Stimulated activated CD4-positive, alpha-beta T cell treated with anti-CD3 and anti-CD28 coated beads, Interleukin-15, amount 100 ng/mL, for 1 hour (primary cell): ENCODE results near the gene PCK1.

Experiments used
- DNase-seq, 2 donors: peaks; one replicate each; pipeline ENCODE4 v3.0.0-alpha.2; 2020; ENCODE audit warnings: low read depth in 1 of 2, low spot score in 1 of 2

PCK1 gene

DNA sequence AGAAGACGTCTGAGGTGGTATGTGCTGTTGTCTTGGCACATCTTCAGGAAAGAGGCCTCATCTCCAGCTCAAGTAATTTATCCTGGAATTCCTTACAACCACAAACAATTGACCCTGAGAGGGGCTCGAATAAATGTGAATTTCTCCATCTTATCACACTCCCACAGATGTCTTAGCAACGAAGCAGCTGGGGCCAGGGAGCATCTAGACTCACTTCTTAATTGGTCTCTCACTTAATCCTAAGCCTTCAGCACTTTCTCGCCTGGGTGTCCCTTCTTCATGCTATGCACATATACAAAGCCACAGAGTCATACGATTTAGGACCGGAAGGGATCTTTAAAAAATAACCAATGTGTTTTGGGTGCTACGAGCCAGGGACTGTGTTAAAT is 27.1 kb downstream of the PCK1 start:
- DNase-seq: no peak

DNA sequence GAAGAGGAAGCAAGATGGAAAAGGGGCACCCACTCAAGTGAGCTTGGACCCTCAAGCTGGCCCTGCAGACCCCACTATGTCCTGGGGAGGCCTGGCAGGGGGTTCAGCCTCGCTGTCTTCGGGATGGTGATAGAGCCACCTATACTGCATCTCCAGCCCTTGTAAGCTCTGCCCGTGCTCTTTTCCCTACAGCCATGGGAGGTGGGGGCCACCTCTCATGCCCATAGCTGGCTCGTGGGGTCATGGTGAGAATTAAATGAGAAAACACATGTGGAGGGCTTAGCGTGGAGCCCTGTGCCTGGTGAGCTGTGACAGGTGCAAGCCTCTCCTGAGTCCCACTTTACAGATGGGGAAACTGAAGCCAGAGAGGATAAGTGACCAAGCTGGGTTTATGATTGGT is 27.7 kb downstream of the PCK1 start:
- no peak for DNase-seq

DNA sequence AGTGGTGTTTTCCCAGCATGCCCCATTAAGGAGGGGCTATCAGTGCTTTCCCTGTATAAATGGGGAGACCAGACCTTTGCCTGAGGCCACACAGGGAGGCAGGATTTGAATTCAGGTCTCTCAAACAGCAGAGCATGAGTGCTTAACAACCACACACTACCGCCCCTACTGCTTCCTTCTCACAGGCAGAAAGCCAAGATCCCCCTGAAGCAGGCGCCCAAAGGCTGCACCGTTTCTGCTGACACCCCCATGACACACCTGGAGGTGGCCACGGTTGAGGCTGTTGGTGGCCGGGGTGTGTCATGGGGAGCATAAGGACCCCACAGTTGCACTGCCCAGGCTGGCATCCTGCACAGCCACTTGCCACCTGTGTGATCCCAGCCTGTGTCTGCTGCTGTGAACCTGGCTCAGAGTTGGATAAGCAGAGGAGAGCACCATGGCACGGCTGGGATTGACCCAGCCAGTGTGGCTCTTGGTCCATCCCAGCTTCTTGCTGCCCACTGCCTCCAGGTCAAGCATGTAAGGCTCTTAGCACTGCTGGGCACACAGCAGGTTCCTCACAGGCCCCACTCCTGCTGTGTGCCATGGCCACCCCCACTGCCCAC is 28.3 kb downstream of the PCK1 start:
- no peak for DNase-seq

DNA sequence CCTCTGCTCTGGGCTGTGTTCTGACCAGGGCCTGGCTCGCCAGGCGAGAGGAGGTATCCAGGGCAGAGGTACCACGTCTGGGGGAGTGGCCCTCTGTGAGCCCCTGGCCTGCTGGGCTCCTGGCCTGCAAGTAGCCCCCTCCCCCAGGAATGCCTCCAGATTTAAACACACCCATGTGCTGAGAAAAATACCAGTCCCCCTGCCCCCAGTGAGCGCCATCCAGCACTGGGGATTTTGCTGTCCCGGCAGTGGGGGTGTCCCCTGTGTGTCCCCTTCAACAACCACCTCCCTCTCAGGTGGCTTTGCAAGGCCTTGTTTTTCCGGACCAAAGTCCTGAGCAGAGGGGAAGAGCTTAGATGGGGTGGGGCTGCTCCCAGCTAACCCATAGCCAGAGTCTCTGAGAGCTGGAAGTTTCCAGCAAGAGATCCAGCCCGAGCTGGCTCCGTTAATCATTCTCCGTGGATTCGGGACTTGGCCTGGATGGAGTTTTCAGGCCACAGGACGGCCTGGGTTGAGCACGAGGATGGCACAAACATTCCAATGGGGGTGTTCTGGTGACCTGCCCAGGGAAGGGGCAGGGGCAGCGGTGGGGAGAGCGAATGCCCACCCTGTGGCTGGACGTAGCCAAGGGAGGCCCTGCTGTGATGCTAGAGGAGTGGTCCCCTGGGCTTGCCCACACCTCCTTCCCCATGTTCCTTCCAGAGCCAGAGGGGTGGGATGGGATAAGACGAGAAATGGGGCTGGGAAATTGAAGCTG is 29.0 kb downstream of the PCK1 start:
- DNase-seq: no peak

DNA sequence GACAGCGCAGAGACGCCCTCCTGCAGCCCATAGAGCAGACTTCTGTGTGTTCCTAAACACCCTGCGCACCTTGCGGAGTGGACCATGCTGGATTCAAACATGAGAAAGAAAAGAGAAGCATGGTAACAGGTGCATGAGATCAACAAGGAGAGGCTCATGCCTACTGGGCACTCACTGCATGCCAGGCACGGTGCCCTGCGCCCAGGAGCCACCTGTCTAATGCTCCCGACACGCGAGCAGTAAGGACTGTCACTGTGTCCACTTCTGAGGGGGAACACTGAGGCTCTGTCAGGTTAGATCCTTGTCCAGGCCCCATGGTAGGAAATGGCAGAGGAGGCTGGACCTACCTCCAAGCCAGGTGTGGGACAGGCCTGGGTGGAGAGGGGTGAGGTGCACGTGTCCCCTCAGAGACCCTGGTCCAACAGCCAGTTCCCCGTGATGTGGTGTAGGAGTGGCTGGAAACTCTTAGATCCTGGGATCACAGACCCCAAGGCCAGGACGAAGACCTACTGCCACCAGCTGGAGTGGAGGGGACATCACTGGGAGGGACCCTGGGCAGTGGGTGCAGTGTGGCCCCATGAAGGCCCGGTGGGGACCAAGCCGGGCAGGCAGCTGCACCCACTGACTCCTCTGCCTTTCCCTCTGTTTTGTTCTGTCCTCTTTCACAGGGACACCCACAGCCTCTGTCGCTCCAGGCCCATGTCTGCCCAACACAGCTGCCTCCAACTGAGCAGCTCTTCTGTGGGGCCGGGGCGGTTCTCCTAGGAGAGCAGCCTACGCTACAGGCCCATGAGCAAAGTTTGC is 29.8 kb downstream of the PCK1 start:
- DNase-seq: no peak

DNA sequence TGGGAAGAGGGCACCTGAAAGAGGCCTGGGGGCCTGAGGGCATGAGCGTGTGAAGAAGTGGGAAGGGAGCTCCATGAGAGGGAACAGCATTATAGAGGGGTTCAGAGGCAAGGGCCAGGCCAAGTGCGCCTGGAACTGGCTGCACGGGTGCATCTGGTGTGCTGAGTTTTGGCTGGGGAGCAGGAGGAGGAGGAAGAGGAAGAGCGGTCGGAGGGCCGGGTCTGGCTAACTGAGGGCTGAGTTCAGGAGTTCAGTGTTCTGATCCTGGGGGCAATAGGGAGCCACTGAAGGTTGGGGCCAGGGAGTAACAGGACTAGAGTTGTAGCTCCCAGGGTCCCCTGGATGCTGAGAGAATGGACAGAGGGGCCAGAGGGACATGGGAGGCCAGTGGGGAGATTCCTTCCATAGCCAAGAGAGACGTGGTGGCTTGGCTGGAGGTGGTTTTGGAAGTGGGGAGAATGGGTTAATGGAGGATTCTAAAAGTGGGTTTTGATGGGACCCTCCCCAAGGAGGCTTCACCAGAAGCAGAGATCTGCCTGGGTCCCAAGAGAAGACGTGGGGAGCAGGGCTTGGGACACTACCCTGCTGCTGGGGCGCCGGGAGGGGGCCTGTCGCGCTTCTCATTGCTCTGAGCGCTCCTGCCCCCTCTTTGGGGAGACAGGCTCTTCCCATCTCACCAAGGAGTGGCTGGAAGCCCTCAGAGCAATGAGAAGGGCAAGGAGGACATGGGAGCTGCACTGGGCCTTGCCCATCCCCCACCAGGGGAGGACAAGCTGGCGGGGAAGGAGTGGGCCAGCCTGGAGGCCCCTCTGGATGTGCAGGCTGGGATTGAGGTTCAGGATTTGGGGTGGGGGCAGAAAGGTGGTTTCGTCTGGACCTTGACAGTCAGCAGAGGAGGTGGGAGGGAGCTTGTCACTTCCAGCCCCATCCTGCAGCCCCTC is 30.6 kb downstream of the PCK1 start:
- no peak for DNase-seq

DNA sequence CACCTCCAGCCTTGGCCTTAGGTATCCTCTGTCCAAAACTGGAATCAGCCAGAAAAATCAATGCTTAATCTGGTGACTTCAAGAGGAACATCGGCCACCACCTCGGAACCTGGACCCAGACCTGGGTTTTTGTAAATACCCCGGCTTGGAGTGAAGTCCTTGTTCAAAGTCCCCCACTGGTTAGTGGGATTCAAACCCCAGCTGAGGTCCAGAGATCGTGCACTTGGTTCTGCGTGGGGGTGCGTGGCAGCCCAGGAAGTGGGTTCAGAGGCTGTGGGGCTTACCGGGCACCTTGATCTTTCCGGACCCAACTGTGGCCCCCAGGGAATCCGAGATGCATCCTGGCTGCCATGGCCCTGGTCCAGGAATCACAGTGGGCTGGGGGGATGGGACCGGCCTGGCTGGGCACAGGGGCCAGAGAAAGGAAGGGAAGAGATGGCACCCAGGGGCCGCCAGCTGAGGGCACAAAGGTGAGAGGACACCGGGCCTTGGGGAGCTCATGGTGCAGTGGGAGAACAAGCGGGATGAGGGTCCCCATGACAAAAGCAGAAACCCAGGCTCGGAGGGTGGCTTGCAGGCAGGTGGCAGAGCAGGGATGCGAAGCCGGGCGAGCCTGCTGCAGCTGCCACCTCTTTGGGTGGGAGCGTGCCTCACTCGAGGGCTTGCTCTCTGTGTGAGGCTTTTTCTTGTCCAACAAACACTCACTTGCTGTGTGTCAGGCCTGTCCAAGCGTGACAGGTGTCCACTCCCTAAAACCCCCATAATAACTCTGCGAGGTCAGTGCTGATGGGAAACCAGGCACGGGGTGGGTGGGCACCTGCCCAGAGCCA is 31.6 kb downstream of the PCK1 start:
- DNase-seq: no peak

DNA sequence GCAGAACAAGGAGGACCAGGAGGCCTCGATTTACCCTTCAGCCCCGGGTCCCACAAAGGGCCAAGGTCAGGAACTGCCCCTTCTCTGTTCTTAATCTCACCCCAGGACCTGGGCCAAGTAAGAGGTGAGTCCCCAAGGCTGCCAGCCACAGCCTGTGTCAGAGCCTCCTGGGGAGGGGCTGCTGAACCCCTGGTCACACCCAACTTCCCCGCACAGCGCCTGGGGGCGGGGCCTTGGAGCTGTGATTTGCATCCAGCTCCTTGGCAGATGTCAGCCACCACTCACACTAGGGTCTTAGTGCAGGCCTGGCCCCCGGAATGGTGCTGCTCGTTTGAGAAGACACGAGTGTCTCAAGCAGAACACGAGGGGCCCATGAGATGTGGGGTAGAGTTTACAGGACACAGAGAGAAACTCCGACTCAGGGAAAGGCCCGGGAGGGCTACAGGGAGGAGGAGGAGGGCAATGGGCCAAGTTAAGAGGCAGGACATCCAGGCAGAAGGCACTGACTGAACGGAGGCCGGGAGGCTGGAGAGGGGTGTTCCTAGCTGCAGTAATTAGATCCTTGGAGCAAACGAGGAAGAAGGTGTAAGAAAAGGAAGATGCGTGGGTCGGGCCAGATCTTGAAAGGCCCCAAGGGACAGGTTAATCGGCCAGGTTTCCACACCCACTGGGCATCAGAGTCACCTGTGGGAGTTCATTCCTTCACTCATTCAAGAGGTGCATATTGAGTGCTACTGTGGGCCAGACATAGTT is 32.4 kb downstream of the PCK1 start:
- DNase-seq: no peak

DNA sequence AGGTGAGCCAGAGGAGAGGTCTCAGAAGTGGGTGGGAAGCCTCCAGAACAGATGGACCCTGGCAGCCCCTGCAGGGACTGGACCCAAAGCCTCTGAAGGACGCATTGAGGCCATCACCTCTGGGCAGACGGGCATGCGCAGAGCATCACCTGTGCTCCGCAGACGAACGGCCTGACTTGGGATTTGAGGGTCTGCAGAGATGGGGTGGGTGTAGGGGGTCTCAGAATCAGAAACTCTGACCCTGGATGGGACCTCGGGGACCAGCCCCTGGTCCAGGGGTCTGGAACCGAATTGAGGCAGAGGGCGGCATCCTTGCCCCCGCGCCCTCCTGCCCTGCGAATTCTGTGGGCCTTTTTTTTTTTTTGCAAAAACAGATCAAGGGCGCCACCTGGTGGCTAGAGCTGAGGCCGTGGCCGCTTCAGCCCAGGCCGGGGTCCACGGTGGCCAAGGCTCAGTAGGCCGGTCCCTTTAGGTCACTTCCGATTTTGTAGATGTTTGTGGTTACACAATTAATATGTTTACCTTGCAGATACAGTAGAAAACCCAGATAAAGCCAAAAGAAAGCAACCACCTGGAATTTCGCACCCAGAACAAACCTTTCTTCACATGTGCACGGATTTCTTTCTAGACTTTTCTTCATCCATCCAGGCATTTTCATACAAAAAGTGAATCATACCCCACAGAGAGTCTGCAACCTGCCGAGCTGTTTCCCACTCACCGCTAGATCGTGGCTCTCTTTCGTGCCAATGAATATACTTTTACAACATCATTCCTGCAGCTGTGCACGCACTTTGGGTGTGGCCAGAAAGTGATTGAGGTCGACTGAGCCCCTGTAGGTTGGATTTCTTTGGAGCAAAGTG is 33.4 kb downstream of the PCK1 start:
- DNase-seq: peak in 1 of 2 donors; percentile 35

DNA sequence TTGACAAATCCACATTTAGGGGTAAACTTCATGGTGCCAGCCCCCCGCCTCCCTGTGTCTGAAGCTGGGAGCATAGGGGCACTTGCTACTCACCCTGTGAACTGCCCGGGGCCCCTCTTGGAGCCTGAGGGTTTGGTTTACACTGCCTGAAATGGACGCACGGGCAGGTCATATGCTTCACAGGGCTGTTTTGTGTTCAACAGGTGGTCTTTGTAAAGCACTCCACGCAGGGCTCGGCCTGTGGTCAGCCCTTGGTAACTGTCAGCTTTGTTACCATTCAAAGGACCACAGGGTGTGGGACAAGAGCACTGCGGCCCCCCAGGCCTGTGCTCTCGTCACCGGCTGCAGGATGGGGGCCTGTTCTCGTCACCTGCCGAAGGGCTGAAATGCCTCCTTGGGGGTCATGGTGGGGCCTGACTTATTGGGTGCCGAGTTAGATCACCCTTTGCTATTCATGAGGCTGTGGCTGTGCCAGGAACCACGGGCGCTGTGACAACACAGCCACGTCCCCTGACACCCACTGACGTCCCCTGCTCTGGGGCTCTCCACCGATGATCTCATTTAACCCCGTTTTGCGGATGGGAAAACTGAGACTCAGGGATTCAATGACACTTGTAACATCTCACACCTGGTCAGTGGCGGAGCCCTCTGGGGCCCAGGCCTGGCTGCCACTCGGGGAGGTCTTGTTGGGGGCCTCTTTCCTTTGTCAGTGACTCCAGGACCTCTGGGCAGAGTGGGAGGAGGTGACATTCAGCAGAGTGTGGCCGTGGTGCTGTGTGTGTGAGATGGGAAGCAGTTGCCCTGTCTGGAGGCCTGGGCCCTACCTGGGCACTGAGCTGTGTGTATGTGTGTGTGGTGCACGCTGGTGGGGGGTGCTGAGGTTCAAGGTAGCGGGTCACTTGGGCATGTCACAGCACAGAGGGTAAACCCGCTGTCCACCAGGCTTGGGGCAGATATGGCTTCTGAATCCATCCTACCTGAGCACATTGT is 34.4 kb downstream of the PCK1 start:
- no peak for DNase-seq

DNA sequence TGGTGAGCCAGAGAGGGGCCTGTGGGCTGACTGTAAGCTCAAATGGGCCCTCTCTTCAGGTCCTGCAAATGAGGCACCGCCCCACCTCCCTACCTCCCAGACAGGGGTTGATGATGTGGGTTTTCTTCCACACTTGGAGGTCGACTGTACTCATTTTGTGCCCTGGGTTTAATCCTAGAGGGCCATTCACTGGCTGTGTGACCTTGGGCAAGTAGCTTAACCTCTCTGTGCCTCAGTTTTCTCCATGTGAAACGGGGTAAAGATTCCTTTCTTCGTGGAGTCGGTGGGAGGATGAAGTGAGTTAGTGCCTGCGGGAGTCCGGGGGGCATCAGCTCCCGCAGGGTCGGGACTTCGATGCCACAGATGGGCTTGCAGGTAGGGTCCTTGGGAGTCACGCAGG is 35.4 kb downstream of the PCK1 start:
- DNase-seq: no peak

DNA sequence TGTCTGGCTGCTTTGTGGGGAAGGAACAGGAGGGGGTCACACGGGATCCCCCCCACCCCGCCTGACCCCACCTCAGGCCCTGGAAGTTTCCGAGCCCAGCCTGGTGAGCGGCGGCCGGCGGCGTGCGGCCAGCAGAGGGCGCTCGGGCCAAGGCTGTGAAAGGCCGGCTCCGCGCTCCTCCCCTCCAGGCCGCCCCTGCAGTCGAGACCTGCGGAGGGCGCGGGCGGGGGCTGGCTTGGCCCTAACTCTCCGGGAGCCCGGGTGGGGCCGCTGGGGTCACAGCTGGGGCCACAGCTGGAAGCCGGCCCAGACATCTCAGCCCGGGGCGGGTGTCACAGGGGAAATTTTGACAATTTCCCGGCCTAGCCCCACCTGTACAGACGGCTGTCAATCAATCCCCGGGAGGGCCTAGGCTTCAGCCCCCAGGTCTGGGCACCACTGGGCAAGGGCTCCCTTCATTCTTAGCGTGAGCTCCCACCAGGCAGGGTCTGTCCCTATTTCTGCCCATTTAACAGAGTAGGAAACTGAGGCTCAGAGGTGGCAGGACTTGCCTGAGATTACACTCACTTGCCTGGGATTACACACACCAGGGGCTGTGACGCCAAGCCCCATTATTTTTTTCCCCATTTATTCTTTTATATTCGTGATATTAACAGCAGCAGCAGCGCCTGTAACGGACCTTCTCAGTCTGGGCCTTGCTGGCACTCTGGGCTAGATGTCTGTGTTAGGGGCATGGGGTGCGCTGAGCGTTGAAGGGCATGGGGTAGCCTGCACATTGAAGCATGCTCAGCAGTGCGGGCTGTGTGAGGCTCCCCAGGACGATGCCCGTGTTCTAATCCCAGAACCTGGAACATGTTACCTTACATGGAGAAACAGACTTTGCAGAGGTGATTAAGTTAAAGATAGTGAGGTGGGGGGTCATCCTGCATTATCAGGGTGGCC is 36.4 kb downstream of the PCK1 start:
- DNase-seq: peak; percentile 50 to 69

DNA sequence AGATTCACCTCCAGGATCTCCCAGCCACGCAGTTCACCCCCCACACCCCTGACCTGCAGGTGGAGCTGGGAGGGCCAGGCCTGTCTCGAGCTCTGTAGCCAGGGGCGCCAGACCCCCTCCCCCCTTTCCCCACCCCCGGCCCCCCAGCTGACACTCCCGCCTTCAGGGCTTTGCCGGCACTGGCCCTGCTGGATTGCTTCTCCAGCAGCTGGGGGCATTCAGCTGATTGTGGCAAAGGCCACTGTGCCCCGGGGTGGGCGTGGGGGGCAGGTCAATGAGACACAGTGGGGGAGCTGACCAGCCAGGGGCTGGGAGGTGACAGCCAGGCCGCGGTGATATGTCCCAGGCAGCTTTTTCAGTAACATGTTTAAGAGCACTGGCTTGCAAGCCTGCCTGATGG is 37.1 kb downstream of the PCK1 start:
- no peak for DNase-seq

DNA sequence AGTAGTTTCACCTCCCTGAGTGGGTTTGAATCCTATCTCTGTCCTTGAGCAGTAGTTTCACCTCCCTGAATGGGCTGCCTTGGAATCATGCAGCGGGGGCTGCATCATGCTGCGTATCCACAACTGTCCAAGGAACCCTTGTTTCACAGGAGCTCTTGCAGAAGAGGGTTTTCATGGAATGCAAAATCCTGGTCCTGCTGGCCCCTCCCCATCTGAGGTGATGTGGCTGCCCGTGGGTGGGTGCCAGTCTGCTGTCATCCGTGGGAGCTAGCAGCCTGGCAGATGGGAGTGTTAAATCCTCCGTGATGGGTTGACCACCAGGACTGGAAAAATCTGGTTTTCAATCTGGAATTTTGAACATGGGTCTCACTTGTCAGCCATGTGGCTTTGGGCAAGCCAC is 37.6 kb downstream of the PCK1 start:
- DNase-seq: no peak

DNA sequence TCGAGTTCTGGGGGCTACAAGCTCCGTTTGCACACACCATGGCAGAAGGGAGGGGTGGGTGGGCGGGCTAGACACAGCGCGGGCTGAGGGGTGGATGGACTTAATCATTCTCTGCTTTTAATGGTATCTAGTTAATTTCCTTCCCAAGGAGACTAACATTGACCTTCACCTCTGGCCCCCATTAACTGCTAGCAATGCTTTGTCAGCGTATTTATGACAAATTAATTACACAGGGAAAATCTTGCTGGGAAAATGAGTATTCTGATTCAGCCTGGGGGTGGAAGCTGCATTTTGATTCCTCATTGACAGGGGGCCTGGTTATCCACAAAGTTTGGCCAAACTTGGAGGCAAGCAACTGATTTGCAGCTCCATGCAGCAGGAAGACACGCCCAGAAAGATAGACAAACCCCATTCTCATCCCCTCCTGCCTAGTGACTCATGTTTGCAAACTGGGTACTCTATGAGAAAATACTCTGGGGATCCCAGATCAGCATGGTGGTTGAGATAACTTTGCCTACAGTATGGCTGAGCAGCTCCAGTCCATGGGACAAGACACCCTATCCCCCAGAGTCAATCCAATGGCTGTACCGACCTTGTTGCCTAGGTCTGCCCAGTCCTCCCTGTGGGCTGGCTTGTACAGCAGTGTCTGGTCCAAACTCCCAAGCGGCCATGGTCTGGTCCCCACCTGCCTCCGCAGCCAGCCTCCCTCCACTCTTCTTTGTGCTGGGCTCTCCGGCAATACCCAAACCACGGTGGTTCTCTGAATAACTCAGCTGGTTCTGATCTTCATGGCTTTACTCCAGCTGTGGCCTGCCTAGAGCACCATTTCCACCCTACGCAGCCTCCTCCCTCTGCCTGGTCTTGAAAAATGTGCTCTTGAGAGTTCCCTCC is 39.7 kb downstream of the PCK1 start:
- DNase-seq: no peak
